Mammary epithelial cell (primary cell): Measurements from ENCODE around the gene ADGRB3.

Source experiments
- CTCF ChIP-seq, 2 donors: IDR thresholded peaks in 1 of 2; conservative IDR thresholded peaks in 1 of 2; 2 replicates each; pipeline ENCODE4 v1.5.1; 2011 to 2012; ENCODE audit warnings: inconsistent platforms in 2 of 2, low read length in 2 of 2, mild to moderate bottlenecking in 2 of 2, control low read depth in 1 of 2, low read depth in 1 of 2; ENCODE audit not compliant: insufficient read depth in 1 of 2; ENCODE audit errors: extremely low read depth in 1 of 2
- EZH2 ChIP-seq: IDR thresholded peaks from 2 replicates; pipeline ENCODE4 v1.6.1; 2012; ENCODE audit warnings: low read length, inconsistent platforms, borderline replicate concordance

- no peak for TF ChIP-seq CTCF (conservative IDR thresholded peaks at IDR 0.05 in 1 of 2, IDR thresholded peaks at IDR 0.05 in 1 of 2; ENCODE audit: extremely low read depth in 1 of 2, insufficient read depth in 1 of 2, low read depth in 1 of 2, low read length in 2 of 2)
- TF ChIP-seq EZH2, result no peak
These were observed 462.9 kb downstream of the ADGRB3 start for GRCh38 chr6:69097948-69098347.
